Medulla oblongata (tissue), 1 donor: Measurements from ENCODE around the gene PADI2.

Experiments
- DNase-seq: peaks from one replicate; pipeline ENCODE4 v3.0.0-alpha.2; 2015; ENCODE audit errors: extremely low spot score

PADI2 gene

GRCh38 chr1:17119076-17119772, at the start of gene PADI2:
Gene PADI2, minus strand, starts transcription at chr1:17119451. Its CDS starts 80 bp downstream, at chr1:17119371.
- DNase-seq = peak; percentile 94

DNA sequence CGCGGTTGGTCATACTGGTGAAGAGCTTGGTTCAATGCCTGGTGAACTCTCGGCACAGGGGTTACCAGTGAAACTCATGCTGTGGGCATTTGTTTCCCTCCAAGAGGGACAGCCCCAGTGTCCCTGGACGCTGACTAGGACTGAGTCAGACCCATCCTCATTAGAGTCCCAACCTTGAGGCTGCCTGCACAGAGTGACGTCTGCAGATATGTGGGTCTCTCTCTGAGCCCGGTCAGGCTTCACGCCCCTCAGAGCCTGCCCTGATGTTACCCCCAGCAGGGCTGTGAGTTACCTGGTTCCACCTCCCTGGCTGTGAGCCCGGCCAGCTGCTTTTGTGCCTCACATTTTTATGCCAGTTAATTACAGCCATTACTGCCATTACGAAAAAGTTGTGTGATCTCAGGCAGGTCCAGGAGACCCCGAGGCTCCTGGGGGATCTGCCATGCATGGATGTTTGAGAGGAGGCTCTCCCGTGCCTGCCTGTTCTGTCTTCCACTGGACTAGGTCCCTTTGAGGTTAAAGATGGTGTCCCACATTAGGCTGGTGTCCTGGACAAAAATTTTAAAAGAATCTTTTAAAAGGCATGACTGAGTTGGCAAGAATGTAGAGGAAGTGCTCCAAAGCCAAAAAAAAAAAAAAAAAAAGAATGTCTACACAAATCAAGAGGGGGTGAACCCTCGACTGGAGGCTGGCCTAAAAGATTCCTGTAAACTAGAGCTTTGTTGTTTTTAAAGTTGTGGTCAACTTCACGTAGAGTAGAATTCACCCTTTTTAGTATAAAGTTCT, 49.0 kb upstream of the PADI2 start:
- DNase-seq = no peak

- DNase-seq = no peak
Observed at GRCh38 chr1:17167786-17168090, 48.5 kb upstream of the PADI2 start.

DNA sequence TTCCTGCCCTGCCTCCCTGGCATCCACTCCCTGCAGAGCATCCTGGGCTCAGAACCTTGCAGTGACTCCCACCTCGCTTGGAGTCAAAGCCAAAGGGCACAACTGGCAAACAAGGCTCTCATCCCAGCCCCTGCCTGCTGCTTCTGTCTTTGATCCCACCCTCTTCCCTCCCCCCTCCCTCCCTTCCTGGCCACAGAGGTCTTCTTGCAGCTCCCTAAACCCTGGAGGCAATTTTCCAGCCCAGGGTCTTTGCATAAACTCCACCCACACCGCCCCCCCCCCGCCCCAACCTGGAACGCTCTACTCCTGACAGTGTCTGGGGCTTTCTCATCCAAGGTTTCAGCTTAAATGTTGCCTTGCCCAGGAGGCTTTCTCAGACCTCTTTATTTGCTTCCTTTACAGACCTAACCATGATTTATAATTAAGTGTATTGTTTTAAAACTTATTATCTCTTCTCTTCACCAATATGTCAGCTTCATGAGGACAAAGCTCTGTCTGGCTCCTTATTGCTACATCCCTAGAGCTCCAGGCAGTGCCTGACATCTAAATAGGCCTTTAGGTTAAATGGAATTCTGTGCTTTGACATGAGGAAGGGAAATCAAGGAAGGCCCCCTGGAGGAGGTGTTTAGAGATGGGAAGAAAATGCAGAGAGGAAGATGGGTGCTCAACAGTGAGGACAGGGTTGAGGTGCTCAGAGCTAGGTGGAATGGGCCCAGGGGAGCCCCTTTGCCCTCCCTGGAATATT, 48.0 kb upstream of the PADI2 start:
- DNase-seq = no peak

GRCh38 chr1:17165823-17166222, 46.6 kb upstream of the PADI2 start:
- no peak for DNase-seq

DNA sequence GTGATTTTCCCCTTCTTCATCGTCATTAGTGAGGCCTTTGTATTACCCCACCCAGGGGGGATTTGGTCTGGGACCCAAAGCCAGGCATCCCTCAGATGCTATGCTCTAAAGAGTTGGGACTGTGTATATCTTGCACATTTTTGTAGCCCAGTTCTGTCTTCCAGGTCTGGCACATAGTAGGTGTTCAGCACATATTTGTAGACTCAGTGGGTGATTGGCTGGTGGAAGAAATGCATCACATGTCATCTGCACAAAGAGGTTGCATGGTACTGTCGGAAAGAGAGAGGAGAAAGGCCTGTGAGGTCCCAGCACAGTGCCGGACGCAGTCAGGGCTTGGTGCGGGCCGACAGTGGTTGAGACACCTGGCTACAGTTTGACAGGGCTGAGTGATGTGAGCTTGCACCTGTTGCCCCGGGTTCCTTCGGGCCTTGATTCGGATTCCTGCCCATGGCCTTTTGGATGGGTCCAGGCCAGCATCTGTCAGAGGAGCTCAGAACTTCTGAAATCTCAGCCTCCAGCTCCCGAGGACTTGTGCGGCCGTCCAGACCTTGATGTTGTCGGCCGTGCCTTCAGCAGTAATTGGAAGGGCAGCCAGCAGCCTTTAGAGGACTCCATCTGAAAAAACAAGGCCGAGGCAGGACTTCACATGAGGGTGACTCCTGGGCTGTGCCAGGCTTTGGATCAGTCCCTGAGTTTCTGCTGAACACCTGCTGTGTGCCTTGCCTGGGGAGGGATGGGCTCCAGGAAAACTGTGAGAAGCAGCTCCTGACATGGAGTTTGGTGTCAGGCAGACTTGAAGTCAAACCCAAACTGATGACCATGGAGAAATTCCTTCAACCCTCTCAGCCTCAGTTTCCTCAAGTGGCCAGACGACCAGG, 44.8 kb upstream of the PADI2 start:
- DNase-seq = no peak

GRCh38 chr1:17163371-17163770, 44.1 kb upstream of the PADI2 start:
- DNase-seq = no peak

DNA sequence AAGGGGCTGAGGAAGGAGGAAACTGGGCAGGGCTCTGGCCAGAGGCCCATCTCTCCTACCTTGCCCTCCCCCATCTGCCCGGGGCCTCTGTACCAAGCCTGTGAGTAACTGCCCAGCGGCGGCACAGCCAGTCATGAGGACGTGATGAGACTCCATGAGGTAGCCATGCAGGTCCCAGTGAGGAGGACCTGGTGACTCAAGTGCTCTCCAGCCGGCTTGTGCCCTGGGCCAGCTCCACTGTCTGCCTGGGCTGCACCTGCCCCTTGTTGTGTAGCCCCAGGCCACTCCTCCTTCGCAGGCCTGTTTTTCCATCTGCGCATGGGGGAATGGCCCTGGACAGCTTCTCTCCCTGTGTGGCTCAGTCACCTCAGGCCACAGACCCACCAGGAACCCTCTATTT, 43.7 kb upstream of the PADI2 start:
- DNase-seq = no peak

GRCh38 chr1:17161926-17162800, 42.9 kb upstream of the PADI2 start:
- no peak for DNase-seq

- peak; percentile 27 for DNase-seq
Observed at GRCh38 chr1:17161137-17161740, 42.0 kb upstream of the PADI2 start.

- no peak for DNase-seq
Observed at GRCh38 chr1:17158961-17159360, 39.7 kb upstream of the PADI2 start.

DNA sequence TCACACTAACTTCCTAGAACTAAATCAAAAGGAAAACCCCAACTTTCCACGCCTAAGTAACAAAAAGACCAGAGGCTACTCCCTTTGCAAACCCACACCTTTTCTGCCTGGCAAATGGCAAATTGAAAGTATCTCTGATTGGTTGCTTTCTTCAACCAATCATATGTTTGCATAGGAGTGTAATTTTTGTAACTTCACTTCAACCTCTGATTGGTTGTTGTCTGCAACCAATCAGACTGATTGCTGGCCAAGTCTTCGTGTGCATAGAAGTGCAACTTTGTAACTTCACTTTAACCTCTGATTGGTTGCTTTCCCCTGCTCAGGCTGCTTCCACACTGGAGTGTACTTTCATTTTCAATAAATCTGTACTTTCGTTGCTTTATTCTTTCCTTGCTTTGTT, 36.9 kb upstream of the PADI2 start:
- DNase-seq = no peak

DNA sequence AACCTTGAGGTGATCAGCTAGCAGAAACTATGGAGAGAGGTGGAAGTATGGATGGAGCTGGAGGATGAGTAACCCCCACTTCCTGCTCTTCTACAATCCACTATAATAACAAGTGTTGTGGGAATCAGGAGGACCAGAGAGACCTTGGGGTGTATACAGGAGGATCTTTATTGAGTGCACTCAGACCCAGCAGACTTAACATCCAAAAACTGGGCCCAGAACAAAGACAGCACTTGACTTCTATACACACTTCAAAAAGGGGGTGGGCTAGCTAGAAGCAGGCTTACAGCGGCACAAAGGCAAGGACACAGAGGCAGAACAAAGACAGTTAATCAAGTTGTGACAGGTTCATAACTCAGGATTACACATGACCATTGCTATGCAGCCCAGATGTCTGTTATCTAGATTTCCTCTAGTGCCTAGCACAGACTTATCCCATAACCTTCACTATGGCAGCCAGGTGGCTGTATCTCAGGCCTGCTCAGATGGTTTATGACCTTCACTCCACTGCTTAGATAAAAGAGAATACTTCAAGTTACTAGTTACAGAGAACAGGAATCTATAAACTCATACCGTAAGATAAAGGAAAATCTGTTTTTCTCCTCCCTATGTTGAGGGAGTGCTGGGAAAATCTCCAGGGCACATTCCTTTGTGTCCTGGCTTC, 36.1 kb upstream of the PADI2 start:
- no peak for DNase-seq

GRCh38 chr1:17149771-17150170, 30.5 kb upstream of the PADI2 start:
- DNase-seq = no peak

- DNase-seq = no peak
Observed at GRCh38 chr1:17148950-17149608, 29.8 kb upstream of the PADI2 start.

DNA sequence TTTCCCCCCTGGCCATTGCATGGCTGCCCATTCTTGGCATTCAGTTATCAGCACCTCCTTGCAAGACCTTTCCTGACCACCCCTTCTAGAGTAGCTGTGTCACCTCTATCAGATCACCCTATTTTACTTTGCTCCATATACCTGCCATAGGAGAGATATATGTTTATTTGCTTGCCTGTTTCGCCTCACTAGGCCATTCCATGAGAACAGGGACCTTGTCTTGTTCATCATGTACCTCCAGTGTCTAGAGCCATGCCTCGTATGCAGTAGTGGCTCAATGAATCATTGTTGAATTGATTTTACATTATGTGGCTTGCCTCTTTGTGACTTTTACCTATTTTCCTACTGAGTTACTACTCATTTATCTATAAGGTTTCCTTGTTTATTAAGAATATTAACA, 26.4 kb upstream of the PADI2 start:
- no peak for DNase-seq

- DNase-seq = no peak
Observed at GRCh38 chr1:17143760-17144159, 24.5 kb upstream of the PADI2 start.

- DNase-seq = peak; percentile 78
Observed at GRCh38 chr1:17141441-17142197, 22.4 kb upstream of the PADI2 start.

GRCh38 chr1:17140279-17140678, 21.0 kb upstream of the PADI2 start:
- DNase-seq = no peak
